T-helper 22 cell (primary cell): Measurements from ENCODE around the gene ARL5C.

Experiments
- DNase-seq: peaks from one replicate; pipeline ENCODE4 v3.0.0-alpha.2; 2020; ENCODE audit warnings: low read depth

ARL5C gene

DNA sequence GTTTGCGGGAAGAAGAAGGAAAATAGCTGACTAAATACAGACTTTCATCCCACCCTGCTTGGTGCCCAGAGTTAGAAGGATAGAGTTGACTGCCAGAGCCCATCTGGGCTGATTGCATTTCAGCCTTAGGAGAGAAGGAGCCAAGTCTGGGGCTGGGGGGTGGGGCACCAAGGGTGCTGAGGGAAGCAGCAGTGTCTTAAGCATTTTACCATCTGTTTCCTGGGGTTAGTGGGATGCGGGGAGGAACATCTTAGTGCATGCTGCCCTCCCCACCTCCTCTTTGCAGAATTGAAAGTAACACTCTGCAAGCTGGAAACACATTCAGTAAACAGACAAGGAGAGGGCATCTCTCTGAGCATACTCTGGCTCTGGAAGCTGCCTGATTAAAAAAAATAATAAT is 1.5 kb upstream of the ARL5C start:
- no peak for DNase-seq

DNA sequence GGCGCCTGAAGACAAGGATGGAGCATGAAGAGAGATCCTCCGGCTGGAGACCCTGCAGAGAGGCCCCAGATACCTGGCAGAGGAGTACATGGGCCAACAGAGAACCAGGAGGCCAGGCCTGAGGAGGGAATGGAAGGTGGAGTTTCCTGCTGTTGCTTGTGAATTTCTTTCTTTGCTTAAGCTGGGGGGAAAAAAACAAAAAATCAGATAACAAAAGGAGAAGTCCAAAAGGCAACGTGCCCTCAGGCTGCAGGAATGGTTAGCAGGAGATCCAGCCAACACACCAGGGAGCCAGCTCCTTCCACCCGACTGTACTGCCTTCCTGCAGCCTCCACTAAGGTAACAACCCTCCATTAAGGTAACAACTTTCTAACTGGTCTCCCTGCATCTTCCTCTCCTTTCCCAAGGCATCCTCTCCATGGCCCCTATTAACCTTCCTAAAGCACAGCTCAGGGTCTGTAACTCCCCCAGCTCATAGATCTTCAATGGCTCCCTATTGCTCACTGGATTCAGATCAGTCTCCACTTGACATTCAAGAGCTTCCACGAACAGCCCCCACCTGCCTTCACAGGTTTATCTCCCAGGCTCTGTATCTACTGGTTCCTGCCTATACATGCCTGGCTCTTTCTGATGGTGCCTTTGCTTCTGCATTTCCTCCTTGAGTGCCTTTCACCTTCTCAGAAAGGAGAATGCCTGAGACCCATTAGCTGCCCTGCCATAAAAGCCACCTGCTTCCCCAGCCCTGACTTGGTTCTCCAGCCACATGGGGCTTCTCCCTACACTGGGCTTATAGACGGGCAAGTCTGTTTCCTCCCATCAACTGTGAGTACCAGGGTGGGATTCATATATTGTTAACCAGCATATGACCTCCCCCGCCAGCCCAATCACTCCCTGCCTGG is 725 bp upstream of the ARL5C start:
- DNase-seq = no peak

DNA sequence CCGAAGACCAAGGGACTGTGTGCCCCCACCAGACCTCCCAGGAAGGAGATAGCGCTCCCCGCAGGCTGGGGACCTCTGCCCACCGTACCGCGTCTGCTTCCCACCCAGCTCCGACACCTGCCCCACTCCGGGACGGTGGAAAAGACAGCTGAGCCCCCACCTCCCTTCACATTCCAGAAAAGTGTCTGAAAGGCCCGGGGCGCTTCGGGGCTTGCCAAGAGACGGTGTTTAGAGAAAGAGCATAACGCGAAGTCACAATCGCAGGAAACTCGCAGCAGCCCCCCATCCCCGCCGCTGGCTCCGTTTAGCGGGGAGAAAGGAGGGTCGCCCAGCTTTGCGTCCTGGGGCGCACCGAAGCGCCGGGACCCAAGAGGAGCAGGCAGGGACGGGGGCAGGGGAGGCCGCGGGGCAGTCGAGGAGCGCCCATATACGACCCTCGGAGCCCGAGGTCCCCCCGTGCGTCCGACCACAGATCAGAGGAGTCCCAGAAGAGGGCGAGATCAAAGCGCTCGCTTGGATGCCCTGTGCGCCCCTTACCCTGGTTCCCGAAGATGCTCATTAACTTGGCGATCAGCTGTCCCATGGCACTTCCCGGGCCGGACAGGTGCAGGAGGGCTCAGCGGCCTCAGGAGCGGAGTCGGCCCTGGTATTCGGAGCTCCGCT is 652 bp downstream of the ARL5C start:
- no peak for DNase-seq

DNA sequence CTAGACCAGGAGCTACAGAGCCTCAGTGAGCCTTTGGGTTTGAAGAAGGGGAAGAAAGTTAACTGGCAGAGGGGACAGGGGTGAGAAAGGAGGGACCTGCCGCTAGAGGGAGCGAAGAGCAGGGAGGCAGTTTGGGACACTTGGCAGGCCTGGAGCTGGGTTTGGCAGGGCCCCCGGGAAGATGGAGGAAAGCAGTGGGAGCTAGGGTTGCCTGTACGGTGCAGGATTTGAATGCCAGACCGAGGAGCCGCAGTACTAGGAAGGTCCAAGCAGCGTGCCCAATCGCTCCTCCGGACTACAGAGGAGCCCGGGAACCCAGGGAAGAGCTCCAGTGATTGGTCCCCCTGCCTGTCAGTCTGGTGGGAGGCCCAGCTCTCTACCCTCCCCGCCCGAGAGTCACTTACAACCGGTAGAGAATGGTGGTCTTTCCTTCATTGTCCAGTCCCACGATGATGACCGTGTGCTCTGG is 1.3 kb downstream of the ARL5C start:
- peak; percentile 37 for DNase-seq

DNA sequence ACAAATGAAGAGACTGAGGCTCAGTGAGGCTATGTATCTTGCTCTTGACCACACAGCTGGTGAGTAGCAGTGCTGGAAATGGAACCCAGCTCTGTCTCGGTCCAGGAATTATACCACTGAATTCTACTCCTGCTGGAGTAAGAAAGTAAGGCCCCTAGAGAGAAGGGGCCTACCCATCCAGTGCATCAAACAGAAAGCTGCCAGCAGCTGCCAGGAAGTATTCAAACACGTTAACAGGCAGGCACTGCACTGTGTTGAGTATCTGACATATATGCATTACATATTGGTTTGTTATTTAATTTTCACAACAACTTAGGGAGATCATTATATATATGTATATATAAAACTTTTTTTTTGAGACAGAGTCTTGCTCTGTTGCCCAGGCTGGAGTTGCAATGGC is 4.0 kb downstream of the ARL5C start:
- no peak for DNase-seq

DNA sequence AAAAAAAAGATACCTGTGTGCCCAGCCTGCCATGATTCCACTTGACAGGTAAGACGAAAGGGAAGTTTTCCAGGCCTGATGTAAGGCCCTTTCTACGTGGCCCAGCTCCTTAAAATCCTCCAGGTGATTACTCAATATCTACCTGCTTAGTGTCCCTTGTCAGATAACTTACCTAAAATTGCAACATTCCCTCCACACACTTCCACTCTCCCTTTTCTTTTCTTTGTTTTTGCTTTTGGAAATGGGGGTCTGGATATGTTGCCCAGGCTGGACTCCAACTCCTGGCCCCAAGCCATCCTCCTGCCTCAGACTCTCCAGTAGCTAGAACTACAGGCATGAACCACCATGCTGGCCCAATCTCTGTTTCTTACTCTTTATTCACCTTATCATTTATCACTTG is 7.3 kb downstream of the ARL5C start:
- no peak for DNase-seq

DNA sequence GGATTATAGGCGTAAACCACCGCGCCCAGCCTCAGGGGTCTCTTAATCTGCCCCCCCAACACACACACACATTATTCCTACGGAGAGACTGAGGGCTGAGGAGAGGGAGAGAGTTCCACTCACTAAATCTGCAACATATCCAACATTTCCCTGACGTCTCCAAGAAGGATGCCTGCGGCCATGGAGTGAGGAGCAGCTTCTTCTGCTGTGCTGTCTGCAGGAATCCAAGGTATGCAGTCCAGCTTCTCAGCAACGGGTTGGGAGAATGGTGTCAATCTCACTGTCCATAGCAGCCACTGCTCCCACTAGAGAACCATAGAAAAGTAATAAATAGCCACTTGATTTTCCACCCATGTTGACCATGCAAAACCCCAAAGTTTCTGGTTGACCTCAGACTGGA is 9.5 kb downstream of the ARL5C start:
- no peak for DNase-seq

DNA sequence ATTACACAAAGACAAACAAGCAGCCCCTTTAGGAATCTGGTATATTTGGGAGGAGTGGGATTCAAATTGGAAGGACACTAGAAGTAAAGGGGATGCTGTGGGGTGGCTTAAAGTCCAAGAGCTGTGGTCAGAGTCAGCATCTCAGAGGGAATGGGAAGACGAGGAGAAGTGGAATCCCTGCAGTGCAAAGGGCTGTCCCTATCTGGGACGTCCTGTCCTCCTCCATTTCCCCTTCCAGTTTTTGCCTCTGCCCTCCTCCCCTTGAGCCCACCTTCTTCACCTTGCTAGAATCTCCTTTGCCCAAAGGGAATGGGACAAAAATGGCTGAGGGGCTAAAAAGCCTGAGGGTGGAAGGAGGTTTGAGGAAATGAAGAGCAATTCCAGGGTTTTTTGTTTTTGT is 10.3 kb downstream of the ARL5C start:
- no peak for DNase-seq

DNA sequence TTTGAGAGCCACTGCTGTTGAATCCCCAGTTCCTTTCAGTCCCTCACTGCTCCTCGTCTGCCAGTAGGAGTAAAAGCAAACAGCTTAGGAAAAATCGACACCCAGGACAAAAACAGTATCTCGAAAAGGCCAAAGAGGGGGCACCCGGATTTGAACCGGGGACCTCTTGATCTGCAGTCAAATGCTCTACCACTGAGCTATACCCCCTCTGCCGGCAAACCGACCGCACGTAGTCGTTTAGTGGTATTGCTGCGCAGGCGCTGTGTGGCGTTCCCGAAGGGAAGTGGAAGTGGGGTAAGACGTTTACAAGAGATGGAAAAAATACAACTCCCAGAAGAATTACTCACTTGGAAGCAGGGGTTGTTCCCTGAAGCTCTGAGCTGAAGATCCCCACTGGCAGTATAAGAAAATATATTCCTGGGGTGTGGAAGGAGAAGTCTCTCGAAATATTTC is 12.3 kb downstream of the ARL5C start:
- peak; percentile 78 for DNase-seq

DNA sequence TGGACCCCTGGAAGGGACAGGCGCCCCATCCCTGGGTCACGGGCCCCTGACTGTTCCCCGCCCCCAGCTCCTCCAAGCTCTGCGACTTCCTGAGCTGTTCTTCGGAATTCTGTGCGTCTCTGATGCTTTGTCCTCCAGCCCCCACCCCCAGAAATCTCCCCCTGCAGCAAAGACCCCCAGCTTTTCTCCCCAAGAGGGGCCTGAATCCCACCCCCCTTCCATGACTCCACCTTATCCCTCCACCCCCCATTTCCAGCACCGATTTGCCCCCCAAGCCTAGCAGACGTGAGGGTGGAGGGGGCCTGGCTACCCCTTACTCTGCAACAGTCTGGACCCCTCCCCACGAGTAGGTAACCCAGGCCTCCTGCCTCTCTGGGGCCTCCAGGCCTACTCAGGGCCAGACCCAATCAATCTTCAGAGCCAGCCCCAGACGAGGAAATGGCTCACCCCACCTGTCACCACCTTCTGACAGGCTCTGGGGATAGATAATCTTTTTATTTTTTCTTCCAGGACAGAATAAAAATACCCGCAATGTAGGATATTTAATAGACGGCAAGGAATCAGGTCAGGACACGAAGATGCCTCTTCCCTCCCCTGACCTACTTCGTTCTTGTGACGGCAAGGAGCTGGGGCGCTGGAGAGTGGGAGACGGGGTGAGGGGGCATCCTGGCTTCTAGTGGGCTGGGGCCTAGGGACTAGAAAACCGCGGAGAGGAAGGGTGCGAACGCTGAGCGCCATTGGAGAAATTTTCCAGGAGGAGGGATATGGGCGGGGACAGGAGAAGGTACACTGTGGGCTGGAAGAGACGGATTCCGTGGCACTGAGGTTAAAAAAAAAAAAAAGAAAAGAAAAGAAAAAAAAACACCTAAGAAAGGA is 13.8 kb downstream of the ARL5C start:
- peak; percentile 26 for DNase-seq

DNA sequence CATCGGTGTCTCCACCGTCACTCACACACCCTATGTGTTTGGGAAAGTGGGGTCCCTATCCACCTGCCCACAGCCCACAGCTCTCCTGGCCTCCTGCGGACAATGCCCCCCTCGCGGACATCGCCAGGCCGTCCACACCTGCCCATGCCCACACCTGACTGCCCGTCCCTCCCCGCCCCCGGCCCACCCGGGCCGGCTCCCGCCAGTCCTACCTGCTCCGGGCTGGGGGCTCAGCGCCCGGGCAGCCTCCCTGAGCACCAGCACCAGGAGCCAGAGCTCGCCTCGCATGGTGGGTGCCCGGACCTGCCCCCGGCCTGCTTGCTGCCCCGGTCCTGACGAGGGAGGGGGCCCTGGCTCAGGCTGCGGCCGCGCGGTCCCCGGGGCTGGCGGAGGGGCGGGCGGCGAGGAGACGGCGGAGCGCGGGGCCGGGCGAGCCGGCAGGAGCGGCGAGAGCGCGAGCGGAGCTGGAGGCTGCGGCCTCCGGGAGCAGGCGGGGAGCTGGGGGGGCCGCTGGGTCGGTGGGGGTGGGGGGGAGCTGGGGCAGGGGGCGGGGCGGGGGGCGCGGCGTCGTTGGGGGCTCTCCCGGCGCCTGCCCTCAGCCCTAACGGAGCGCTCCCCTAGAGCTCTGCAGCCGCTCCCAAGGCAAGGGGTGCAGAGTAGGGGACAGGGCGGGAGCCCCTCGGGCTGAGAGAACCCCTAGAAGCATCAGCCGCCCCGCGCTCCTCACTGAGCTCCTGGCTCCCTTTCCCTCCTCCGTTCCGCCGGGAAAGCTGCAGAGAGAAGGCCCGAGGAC is 14.6 kb downstream of the ARL5C start, which contains the start of gene PLXDC1:
TSS of gene PLXDC1 (minus strand) at position 488 of the 793 bp plus-strand sequence. CDS start at position 288, 200 bp downstream.
- DNase-seq = no peak

DNA sequence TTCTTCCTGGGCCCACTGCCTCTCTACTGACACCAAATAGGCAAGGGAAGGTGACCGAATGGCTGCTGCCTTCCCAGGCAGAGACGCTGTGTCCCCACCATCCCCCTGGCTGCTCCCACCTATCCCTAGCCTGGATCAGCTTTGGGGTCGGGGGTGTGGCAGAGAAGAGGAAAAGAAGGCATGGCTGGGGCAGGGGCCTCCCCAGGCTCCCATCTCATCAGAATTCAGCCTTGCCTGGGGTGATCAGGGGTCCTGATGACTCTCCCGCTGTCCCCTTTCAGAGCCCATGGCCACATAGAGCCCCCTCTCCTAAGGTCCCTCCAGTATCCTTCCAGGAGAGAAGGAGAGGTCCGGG is 15.2 kb downstream of the ARL5C start:
- no peak for DNase-seq

DNA sequence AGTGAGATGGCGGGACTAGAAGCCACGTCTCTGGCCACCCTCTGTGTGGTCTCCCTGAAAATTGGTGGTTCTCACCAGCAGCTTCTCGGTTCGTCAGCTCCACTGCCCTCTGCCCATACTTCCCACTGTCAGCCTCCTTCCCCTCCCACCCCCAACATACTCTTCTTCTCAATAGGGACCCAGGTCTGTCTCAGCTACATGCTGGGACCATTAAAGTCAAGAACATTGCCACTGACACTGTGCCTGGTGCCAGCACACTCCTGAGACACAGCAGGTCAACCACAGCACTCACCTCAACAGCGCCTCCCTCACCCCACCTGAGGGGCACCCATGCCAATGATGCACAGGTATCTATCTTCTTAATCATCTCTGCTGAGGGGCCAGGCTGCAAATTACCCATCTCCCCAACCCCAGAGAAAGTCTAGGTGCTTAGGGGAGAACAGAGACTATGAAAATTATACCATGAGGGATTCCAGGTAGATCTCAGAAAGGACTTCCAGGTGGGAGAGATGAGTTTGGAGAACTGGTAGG is 15.8 kb downstream of the ARL5C start:
- DNase-seq = no peak

DNA sequence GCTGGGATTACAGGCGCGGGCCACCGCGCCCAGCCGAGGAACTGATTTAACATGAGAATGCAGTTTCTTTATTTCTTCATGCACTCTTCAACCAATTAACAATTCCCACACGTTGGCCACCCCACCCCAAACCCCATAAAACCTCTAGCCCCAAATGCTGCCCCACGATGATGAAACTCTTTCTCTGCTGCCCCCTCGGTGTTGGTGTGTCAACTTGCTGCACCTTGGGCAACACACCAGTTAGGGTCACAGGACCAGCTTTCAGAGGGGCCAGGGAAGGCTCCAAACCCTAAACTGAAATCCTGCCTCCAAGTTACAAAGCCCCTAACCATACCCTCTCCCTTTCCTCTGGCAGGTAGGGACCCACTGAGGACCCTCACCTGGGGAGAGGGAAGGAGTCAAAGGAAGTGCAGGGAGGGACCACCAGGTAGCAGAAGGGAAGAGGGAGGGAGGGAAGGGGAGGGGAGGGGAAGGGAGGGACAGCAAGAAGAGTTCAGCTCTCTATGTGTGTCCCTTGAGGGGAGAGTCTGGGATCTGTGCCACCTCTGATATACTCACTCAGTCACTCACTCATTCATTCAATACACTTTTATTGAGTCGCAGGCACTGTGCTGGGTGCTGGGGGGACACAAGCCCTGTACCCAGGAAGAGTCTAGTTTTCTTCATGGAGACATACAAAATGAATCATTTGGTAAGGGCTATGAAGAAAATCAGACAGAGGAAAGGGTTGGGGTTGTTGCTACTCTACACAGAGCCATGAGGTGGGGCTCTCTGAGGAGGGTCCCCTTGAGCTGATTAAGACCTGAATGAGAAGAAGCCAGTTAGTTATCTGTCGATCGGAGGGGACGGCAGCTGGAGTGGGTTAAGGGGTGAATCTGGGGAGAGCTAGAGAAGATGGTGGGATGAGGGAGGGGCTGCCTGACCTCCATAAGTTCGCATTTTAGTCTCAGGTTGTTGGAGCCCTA is 18.5 kb downstream of the ARL5C start:
- DNase-seq = no peak

DNA sequence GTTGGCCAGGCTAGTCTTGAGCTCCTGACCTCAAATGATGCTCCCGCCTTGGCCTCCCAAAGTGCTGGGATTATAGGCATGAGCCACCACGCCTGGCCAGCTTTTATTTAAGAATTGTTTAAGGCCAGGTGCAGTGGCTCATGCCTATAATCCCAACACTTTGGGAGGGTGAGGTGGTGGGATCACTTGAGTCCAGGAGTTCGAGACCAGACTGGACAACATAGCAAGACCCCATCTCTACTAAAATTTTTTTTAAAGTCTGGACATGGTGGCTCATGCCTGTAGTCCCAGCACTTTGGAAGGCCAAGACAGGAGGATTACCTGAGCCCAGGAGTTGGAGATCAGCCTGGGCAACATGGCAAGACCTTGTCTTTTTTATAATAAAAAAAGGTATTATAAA is 19.7 kb downstream of the ARL5C start:
- DNase-seq = no peak

DNA sequence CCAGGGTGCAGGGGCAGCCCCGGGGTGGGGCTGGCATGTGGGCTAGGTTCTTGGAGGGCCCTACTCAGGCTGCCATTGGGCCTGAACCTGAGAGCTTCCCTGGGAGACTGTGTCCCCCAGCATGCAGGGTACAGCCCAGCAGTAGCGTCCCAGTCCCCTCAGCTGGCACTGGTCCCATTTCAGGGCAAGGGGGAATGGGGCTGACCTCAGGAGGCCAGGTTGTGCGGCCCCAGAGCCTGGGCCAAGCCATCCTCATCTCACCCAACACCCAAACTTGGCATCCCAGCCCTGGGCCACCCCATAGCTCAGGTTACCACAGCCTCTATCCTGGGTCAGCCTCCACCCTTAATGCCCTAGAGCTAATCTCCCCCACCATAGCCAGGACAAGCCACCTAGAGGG is 20.8 kb downstream of the ARL5C start:
- no peak for DNase-seq

DNA sequence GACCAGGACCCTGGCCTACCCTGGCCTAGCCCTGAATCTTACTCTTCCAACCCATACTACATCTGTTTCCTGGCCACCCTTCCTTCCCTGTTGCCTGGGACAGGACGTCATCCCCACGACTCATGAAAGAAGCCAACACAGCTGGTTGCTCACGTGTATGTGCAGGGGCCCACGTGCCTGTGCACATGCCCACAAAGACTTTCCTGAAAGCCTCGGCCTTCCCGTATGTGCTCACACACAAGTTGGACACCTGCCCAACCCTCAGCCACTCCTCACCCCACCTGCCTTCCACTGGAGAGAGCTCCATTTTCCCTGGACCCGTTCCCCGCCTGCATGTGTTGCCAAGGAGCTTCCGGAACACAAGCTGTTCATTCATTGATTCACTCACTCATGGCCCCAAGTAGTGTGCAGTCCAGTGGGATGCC is 21.5 kb downstream of the ARL5C start:
- no peak for DNase-seq

DNA sequence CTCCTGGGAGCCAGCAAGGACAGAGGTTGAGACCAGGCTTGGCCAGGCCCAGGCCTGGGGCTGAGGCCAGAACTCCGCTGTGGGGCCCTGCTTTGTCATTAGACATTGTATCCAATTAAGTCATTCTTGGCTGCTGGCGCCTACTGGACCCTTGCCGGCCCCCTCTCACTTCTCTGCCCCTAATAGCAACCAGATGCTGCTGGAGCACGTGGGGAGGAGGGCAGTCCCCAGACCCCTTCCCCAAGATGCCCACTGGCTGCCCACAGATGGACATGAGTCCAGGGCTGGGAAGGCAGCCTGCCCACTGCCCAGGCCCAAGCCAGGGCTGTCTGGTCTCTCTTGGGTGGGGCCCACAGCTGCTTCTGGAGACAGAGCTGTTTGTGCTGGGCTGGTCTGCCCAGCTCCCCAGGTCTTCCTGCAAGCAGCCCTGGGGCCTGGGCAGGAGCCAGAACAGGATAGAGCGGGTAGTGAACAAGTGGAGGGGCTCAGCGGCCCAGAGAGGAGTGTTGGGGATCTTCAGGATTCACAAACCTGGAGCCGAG is 22.3 kb downstream of the ARL5C start:
- no peak for DNase-seq

DNA sequence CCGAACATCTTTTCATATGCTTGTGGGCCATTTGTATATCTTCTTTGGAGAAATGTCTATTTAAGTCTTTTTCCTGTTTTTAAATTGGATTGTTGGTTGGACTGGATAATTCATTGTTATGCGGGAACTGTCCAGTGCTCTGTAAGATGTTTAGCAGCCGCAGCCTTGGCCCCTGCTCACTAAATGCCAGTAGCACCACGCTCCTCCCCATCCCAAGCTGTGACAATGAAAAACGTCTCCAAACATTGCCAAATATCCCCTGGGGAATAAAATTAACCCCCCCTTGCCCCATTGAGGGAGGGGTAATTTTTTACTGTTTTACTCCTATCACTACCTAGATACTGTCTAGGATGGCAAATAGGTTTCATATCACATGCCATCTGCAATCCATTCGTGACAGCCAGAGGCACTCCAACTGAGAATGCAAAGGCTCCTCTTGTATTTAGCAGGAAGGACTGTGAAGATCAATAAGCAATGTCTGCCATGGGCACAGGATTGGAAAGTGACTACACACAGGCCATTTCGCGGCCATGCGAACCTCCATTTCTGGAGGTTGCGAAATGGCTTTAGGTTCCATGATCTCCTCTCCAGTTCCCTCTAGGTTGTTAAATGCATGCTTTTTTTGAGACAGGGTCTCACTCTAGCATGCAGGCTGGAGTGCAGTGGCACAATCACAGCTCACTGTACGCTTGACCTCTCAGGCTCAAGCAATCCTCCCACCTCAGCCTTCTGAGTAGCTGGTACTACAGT is 23.9 kb downstream of the ARL5C start:
- no peak for DNase-seq
